Tibial artery (tissue), 4 donors: Measurements from ENCODE around the gene RBM7.

Experiments used
- DNase-seq, 2 donors: peaks; one replicate each; pipeline ENCODE4 v3.0.0-alpha.2; 2019
- H3K27ac ChIP-seq, 2 donors: fragments of 200-600 bp; sonication (generic) in 1 of 2; 1 replicate in 1 of 2; 2 replicates in 1 of 2; pipeline ENCODE4 v1.5.1; 2018 to 2019; ENCODE audit warnings: mild to moderate bottlenecking in 1 of 2
- H3K27me3 ChIP-seq, 2 donors: fragments of 200-600 bp; sonication (generic) in 1 of 2; one replicate each; pipeline versions ENCODE4 v1.5.1 to v1.6.0; 2016 to 2019
- H3K36me3 ChIP-seq, 3 donors: fragments of 200-600 bp; sonication (generic) in 2 of 3; one replicate each; pipeline ENCODE4 v1.5.1; 2016 to 2019; ENCODE audit warnings: mild to moderate bottlenecking in 2 of 3
- H3K4me1 ChIP-seq, 4 donors: fragments of 200-600 bp; sonication (generic) in 2 of 4; 1 replicate in 3 of 4; 2 replicates in 1 of 4; pipeline ENCODE4 v1.5.1; 2016 to 2019
- H3K4me3 ChIP-seq, 2 donors: fragments of 200-600 bp; sonication (generic) in 1 of 2; 1 replicate in 1 of 2; 2 replicates in 1 of 2; pipeline ENCODE4 v1.5.1; 2018 to 2019; ENCODE audit warnings: mild to moderate bottlenecking in 2 of 2
- H3K9me3 ChIP-seq, 3 donors: fragments of 200-600 bp; sonication (generic) in 1 of 3; one replicate each; pipeline ENCODE4 v1.5.1; 2016 to 2019
- intact Hi-C: fragments of 100-400 bp; cut with DNase I; formaldehyde crosslinking; loops from one replicate; pipeline ENCODE4 v1.15.0; 2023; ENCODE audit warnings: low total_unique reads
- TF ChIP-seq, protein P1 (sequence below), 2 experiments: fragments of 200-600 bp in 1 of 2; fragments of 450-650 bp in 1 of 2; IDR thresholded peaks; one replicate each; pipeline ENCODE4 v1.5.1; 2017 to 2019; ENCODE audit warnings: antibody characterized with exemption in 2 of 2, mild to moderate bottlenecking in 1 of 2, moderate library complexity in 1 of 2

Gene RBM7, protein sequence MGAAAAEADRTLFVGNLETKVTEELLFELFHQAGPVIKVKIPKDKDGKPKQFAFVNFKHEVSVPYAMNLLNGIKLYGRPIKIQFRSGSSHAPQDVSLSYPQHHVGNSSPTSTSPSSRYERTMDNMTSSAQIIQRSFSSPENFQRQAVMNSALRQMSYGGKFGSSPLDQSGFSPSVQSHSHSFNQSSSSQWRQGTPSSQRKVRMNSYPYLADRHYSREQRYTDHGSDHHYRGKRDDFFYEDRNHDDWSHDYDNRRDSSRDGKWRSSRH

DNA sequence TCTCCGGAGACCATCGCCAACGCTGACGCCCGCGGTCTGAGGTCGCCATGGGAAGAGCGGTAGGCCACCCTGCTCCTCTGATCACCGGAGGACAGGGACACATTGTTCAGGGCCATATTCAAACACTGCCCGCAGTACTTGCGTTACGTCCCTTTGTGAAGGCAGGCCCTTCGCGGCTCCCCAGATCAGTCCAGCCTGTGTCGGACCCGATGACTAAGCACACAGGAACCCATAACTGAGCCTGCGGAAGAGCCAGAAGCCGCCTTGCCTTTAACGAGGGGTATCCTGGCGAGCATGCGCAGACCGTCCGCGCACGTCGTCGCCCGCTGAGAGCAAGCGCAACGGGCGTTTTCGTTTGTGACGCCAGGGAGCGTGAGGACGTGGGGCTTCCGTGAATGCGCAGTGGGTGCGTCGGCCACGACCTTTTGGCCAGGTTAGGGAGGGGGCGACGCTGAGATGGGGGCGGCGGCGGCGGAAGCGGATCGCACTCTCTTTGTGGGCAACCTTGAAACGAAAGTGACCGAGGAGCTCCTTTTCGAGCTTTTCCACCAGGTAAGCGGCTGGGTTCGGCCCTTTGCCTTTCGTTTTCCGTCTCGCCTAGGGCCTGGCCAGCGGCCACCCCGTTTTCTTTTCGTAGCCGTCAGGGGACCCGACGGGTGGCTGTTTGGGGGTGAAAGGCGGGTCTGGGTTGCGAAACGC lies at the start of gene RBM7, which contains the start of gene C11orf71:
RBM7 (plus strand) TSS at position 451 of the 699 bp plus-strand sequence; CDS start at position 457, 6 bp downstream.
C11orf71 (minus strand) TSS at position 296 of the 699 bp plus-strand sequence; CDS start at position 116, 180 bp downstream.
- H3K9me3 ChIP-seq, result no peaks in the 10 kb centered on the region
- H3K27me3 ChIP-seq, result no peaks in the 10 kb centered on the region
- peaks cover 0 to 2% (median 0%) of the 10 kb centered on the region in 3 donors for H3K36me3 ChIP-seq
- DNase-seq, result peak; percentile 97 to 99
- peak within 1 kb of the TSS; percentile 98 to 99 for H3K27ac ChIP-seq
- peak within 1 kb of the TSS; percentile 83 to 91 for H3K4me3 ChIP-seq
- peaks cover 0 to 51% (median 16%) of the 10 kb centered on the region in 4 donors for H3K4me1 ChIP-seq
- intact Hi-C loops, result loop anchor here (5.0 kb wide), 1 partner anchor 37 kb away; the partner anchor contains the start of gene REXO2
- TF ChIP-seq, protein P1, sequence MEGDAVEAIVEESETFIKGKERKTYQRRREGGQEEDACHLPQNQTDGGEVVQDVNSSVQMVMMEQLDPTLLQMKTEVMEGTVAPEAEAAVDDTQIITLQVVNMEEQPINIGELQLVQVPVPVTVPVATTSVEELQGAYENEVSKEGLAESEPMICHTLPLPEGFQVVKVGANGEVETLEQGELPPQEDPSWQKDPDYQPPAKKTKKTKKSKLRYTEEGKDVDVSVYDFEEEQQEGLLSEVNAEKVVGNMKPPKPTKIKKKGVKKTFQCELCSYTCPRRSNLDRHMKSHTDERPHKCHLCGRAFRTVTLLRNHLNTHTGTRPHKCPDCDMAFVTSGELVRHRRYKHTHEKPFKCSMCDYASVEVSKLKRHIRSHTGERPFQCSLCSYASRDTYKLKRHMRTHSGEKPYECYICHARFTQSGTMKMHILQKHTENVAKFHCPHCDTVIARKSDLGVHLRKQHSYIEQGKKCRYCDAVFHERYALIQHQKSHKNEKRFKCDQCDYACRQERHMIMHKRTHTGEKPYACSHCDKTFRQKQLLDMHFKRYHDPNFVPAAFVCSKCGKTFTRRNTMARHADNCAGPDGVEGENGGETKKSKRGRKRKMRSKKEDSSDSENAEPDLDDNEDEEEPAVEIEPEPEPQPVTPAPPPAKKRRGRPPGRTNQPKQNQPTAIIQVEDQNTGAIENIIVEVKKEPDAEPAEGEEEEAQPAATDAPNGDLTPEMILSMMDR (IDR thresholded peaks at IDR 0.05), result peak; percentile 4 to 10

DNA sequence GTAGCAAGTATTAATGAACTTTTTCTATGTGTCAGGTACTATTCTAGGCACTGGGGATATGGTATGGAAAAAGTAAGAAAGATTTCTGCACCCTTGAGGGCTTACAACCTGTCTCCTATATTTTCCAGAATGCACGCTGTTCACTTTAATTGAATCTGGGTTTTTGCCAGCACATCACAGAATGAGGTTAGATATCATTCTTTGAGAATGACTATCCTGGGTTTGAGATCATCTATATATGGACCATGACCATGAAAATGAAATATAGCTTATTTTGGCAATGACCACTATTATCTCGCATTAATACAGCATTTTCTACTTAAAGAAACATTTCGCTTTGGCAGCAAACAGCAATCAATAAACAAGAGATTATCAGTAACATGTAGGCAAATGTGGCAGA lies 47.0 kb upstream of the RBM7 start:
- no peaks in the 10 kb centered on the region for H3K27me3 ChIP-seq
- DNase-seq, result no peak
- H3K36me3 ChIP-seq, result no peaks in the 10 kb centered on the region
- no peaks in the 10 kb centered on the region for H3K4me1 ChIP-seq
- H3K9me3 ChIP-seq, result no peaks in the 10 kb centered on the region
- H3K27ac ChIP-seq, result no peak overlapping the region
- intact Hi-C loops, result no loop called here
- no peak overlapping the region for H3K4me3 ChIP-seq
- TF ChIP-seq, protein P1 (IDR thresholded peaks at IDR 0.05), result no peak

DNA sequence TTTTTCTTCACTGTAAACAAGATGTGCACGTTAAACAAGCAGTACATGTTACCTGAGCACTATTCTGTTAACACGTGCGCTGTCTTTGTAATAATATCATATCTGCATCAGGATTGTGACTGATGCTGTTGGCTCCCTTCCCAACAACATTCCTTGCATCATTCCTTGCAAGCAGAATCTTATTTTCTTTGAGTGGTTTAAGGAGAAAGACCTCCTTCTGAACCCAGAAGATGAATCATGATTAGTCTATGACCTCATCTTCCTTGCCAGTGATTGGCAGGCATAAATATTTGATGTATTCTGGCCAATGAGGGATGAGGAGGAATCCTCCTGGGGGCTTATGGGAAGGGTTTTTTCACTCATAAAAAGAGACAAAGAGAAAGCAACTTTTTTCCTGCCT lies 46.4 kb upstream of the RBM7 start:
- Histone ChIP-seq H3K4me3 (no peak overlapping the region), H3K36me3 (no peaks in the 10 kb centered on the region), H3K27me3 (no peaks in the 10 kb centered on the region), H3K4me1 (no peaks in the 10 kb centered on the region), H3K27ac (no peak overlapping the region), H3K9me3 (no peaks in the 10 kb centered on the region)
- intact Hi-C loops, result no loop called here
- no peak for DNase-seq
- TF ChIP-seq, protein P1 (IDR thresholded peaks at IDR 0.05), result no peak

DNA sequence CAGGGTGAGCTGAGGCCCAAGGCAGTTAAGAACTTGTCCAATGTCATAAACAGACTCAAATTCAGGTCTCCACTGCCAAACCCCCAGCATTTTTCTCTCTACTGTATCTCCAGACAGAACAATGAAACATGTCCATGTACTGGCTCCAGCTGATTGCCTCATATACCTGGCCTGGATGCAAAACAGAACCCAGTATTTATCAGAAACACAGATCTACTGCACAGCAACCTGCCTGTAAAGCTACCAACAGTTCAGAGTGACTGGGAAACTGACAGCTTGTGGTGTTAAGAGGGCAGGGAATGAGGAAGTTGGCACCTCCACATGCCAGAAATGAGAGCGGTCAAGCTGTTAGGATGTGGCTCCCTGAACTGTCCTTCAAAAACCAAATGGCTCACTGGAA lies 41.8 kb upstream of the RBM7 start:
- TF ChIP-seq, protein P1 (IDR thresholded peaks at IDR 0.05), result no peak
- Histone ChIP-seq H3K4me1 (no peaks in the 10 kb centered on the region), H3K4me3 (no peak overlapping the region), H3K9me3 (no peaks in the 10 kb centered on the region), H3K36me3 (no peaks in the 10 kb centered on the region), H3K27ac (no peak overlapping the region), H3K27me3 (no peaks in the 10 kb centered on the region)
- intact Hi-C loops, result no loop called here
- no peak for DNase-seq

DNA sequence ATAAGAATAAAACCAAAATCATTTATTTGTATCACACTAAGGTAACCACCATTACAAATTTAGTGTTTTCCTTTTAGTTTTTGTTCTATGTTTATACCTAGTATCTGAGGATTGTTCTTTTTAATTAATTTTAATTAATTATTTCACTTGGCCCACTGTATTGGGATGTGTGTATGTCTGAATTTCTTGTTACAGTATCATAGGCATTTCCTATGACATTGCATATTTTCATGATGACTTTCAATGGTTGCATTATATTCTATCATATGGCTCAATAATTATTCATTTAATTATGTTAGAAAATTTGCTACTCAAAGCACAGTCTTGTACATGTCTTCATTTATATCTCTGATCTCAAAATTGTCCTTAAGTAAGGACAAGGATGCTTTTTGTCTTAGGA lies 41.1 kb upstream of the RBM7 start:
- H3K4me3 ChIP-seq, result no peak overlapping the region
- H3K27ac ChIP-seq, result no peak overlapping the region
- no peak for DNase-seq
- no peaks in the 10 kb centered on the region for H3K9me3 ChIP-seq
- no peaks in the 10 kb centered on the region for H3K27me3 ChIP-seq
- intact Hi-C loops, result no loop called here
- no peaks in the 10 kb centered on the region for H3K36me3 ChIP-seq
- no peaks in the 10 kb centered on the region for H3K4me1 ChIP-seq
- TF ChIP-seq, protein P1 (IDR thresholded peaks at IDR 0.05), result no peak
